GM12864 (cell line): ENCODE data around the gene TET2.

ENCODE experiments used
- DNase-seq: peaks from one replicate; pipeline ENCODE4 v3.0.0-alpha.2; 2011; ENCODE audit warnings: low read depth
- H3K4me3 ChIP-seq: 2 replicates; pipeline ENCODE4 v1.5.1; 2011; ENCODE audit warnings: mild to moderate bottlenecking, low read depth, low read length, control low read depth
- TF ChIP-seq, protein P1 (sequence below): IDR thresholded peaks from 2 replicates; pipeline ENCODE4 v1.5.1; 2011; ENCODE audit warnings: low read depth, mild to moderate bottlenecking, moderate library complexity, low read length, control low read depth, inconsistent platforms; ENCODE audit errors: missing control alignments

TET2 gene

DNA sequence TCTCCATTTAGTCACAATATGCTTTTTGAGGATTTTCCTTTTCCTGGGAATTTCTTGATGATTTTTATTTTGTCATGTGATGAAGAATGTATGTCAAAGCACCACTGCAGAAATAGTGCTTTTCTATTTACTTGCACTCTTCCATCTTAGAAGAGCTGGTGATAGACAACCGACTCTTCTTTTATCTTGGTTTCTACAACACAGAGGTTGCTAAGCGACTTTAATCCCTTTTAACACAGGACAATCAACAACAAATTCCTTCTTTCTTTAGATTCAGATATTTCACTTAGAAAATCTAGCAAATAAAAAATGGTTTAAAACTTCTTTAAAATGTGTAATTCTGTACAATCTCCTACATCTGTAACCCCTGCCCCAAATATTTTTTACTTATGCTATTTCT lies 34.6 kb downstream of the TET2 start:
- H3K4me3 ChIP-seq, result no peak overlapping the region
- DNase-seq, result no peak
- TF ChIP-seq, protein P1, sequence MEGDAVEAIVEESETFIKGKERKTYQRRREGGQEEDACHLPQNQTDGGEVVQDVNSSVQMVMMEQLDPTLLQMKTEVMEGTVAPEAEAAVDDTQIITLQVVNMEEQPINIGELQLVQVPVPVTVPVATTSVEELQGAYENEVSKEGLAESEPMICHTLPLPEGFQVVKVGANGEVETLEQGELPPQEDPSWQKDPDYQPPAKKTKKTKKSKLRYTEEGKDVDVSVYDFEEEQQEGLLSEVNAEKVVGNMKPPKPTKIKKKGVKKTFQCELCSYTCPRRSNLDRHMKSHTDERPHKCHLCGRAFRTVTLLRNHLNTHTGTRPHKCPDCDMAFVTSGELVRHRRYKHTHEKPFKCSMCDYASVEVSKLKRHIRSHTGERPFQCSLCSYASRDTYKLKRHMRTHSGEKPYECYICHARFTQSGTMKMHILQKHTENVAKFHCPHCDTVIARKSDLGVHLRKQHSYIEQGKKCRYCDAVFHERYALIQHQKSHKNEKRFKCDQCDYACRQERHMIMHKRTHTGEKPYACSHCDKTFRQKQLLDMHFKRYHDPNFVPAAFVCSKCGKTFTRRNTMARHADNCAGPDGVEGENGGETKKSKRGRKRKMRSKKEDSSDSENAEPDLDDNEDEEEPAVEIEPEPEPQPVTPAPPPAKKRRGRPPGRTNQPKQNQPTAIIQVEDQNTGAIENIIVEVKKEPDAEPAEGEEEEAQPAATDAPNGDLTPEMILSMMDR, result no peak

- no peak for DNase-seq
- TF ChIP-seq, protein P1, result no peak
- H3K4me3 ChIP-seq, result no peak overlapping the region
Measured at GRCh38 chr4:105182211-105182610, 35.5 kb downstream of the TET2 start.

GRCh38 chr4:105184316-105184980 lies 37.8 kb downstream of the TET2 start:
- no peak overlapping the region for H3K4me3 ChIP-seq
- DNase-seq, result no peak
- TF ChIP-seq, protein P1, result no peak

- TF ChIP-seq, protein P1, result no peak
- H3K4me3 ChIP-seq, result no peak overlapping the region
- DNase-seq, result no peak
Measured at GRCh38 chr4:105186701-105187161, 40.1 kb downstream of the TET2 start.

DNA sequence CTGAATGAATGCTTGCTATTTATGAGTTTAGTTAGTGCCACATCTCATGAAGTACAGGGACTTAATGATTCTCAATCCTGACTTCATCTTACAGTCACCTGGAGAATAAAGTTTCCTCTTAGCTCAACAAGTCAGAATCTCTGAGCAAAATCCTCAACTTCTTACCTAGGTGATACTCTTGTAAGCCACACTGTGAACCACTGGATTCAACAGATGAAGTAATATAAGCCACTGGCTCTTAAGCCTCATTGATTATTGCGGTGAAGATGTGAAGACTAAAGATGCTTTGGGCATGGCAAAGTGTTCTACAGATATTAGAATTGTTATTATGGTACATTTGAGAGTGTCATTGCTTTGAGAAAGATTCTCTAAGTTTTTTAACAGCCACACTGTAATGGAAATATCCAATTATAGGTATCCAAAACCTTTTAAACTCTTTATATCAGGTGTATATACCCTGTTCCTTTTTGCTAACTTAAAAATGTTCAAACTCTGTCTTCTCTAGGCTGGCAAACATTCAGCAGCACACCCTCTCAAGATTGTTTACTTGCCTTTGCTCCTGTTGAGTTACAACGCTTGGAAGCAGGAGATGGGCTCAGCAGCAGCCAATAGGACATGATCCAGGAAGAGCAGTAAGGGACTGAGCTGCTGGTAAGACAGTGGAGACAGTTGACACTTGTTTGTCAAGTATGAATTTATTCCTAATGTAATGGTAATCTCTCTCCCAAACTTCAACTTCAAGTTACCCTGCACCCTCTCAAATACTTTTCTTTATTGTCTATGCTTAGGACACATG lies 43.4 kb downstream of the TET2 start:
- H3K4me3 ChIP-seq, result no peak overlapping the region
- TF ChIP-seq, protein P1, result no peak
- DNase-seq, result no peak

DNA sequence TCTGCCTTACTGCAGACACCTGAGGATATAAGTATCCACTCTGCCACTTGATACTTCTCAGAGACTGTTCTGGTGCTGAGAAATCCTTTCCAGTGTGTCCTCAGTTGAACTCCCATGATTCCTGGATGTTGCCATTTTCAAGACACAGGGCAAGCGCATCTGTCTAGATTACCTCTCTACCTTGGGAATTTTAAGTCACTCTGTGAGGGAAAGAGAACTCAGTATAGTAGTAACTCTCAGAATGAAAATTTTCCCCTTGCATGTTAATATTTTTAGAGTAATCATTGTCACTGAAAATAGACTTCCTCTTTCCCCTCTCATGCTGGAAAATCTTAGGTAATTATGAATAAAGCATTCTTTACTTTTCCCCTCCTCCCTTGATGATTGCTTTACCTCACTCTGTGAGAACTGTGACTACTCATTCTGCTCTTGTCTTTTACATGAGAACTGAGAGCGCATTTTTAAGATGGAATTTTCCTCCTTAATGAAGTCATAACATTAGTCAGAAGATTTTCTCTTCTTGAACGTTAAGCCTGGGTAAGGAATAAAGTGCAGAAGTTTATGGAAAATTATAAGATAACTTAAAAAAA lies 45.0 kb downstream of the TET2 start:
- H3K4me3 ChIP-seq, result no peak overlapping the region
- TF ChIP-seq, protein P1, result no peak
- no peak for DNase-seq

DNA sequence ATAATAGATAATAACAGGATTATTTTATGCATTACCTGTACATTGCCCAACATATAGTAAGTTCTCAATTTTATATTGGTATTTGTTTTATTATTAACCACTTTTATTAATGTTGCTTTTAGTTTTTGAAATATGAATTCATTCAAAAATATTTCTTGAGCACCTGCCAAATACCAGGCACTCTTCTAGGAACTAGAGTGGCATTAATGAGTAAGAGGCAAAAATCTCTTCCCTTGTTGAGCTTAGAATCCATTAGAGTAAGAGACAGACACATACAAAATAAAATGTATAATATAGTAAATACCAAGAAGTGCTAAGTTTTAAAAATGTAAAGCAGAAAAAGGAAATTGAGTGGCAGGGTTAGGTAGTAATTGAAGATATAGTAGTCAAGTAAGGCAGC lies 45.8 kb downstream of the TET2 start:
- DNase-seq, result no peak
- TF ChIP-seq, protein P1, result no peak
- no peak overlapping the region for H3K4me3 ChIP-seq
